Measurements from ENCODE around the gene THRA.

The THRA gene

DNA sequence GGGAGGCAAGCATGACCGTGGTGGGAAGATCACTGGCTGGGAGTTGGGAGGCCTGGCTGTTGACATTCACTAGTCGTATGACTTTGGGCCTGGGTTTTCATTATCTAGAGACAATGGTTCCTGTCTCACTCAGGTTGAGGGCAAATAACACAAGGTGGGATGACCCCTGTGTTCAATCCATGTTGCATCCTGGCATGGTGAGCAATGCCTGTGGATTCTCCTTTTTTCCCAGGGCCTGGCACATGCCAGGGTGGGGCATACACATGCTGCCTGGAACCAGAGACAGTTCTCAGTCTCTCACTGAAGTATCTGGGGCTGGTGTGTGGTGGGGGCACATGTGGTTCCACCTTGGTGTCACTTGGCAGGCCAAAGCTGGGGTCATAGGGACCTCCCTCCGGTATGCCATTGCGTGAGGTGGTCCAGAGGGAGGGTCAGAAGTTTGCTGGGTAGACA lies 5.4 kb downstream of the THRA start:
- DNase-seq (ENCODE audit: low spot score), result no peak
- no peak for TF ChIP-seq CTCF (IDR thresholded peaks at IDR 0.05; ENCODE audit: extremely low read depth, missing control alignments)

GRCh38 chr17:40068584-40068916 lies 5.8 kb downstream of the THRA start:
- no peak for TF ChIP-seq CTCF (IDR thresholded peaks at IDR 0.05; ENCODE audit: extremely low read depth, missing control alignments)
- DNase-seq (ENCODE audit: low spot score), result no peak

DNA sequence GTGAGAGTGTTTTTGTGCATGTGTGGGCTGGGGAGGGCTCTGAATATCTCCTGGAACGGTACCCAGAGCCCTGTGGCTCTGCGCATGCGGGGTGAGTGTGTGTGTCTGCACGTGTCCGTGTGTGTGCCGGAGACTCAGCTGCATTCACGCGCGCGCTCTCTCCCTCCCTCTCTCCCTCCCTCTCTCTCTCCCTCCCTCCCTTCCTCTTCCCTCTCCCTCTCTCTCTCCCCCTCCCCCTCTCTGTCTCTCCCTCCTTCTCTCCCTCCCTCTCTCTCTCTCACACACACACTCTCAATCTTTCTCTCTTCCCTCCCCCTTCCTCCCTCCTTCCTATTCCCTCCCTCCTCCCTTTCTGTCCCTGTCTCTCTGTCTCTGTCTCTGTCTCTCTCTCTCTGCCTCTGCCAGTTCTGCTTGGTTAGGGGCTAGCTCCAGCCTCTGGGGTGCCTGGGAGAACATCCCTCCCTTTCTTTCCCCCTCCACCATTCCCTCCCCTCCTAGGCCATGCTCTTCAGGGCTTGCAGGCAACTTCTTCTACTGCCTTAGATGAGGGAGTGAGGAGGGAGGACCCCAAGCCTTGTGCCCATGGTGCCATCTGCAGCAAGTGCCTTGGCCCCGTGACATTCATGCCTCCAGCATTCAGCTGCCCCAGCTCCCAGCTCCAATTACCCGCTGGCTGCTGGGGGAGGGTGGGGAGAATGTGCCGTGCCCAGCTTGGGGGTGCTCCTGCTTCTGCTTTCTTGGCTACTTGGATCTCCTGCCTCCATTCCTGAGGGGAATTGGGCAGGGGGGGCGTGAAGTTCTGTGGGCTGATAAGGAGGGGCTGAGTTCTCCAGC lies 6.4 kb downstream of the THRA start:
- peak; percentile 74 for DNase-seq (ENCODE audit: low spot score)
- no peak for TF ChIP-seq CTCF (IDR thresholded peaks at IDR 0.05; ENCODE audit: extremely low read depth, missing control alignments)

DNA sequence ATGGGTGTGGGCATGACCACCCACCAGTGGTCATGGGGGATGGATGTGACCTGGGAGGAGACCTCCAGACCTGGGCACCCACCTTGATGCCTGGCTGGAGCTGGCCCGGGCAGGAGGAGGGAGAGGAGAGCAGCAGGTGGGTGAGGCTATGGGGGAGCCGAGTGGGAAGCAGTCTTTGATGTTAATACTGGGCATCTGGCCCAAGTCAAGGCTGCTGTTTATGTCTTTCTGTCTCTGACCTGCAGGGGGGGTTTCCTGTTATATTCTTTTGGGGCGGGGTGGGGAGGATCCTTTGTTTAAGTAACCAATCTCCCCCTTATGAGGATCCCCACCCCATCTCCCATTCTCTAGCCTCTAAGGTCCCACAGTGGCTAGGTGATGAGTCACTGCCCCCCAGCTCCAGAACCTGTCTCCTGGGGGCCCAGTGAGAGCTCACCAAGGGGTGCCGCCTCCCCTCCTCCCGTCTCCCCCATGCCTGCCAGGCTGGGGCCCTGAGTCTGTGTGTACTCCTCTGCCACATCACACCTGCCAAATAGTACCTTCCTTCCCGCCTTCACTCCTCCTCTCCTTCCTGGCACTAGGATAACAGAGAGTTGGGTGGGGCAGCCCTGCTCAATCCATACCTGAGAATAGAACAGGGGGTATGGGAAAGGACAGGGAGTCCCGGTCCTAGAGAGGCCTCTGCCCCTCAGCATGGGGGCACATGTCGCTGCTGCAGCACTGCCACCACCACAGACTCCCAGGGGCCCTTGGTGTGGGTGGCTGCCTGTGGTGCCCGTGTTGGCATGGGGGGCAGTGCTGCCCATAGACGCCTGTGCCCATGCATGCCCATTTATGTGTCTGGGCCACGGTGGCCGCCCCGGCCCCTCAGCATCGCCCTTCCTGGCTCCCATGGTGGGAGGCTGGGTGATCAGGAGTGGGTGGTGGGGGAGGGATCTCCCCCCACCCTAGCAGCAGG lies 7.3 kb downstream of the THRA start:
- no peak for TF ChIP-seq CTCF (IDR thresholded peaks at IDR 0.05; ENCODE audit: extremely low read depth, missing control alignments)
- peak; percentile 54 for DNase-seq (ENCODE audit: low spot score)

DNA sequence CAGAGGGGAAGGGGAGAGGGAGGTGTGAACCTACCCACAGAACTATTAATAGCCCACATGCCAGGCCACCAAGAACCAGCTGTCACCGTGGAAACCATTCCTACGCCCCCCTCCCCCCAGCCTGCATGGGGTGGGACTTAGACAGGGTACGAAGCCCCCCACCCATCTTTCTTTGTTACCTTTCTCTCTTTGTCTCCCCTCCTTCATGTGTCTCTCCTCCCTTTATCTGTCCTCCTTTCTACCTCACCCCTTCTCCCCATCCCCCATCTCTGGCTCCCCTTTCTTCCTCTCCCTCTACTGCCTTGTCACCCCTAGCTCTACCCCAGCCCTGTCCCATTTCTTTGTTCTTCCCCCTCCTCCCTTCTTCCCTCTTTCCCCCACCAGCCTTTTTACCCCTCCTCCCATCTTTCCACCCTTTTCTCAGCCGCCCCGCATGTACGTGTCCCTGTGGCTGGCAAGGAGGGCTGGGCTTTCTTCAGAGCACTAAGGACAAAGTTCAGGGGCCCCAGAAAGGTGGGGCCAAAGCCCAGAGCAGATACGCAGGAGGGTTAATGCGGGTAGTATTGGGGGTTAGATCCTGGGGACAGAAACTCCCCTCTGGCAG lies 8.0 kb downstream of the THRA start:
- no peak for TF ChIP-seq CTCF (IDR thresholded peaks at IDR 0.05; ENCODE audit: extremely low read depth, missing control alignments)
- DNase-seq (ENCODE audit: low spot score), result no peak

DNA sequence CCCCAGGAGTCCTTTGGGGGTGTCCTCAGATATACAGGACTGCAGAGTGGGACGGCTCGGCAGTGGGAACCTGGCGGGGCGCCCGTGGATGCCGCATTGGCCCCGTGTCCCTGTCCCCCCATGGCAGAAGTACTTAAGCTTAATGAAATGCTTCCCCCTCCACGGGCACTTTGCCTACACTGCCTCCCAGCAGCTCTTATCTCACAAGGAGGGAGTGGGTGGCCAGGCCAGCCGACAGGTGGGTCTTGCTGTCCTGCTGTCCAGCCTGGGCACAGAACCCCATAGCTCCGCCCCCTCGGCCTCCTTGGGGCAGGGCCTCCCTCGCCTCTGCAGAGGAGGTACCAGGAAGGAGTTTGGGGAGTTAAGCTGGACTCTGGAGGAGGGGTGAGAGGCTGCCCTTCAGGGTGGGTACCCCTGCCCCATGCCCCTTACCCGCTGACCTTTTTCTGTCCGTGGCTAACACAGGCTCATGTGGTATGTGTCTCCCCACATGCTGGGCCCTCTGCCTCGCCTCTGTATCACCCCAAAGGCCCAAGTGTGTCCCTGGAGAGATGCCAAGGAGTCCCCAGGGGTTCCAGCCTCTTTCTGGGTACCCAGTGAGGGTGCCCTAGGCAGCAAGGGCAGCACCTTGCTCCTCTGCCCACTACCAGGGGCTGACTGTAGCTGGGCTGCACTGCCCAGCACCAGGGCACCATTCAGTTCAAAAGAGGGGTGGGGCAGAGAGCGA lies 8.7 kb downstream of the THRA start:
- no peak for TF ChIP-seq CTCF (IDR thresholded peaks at IDR 0.05; ENCODE audit: extremely low read depth, missing control alignments)
- no peak for DNase-seq (ENCODE audit: low spot score)
